ENCODE results near the gene ABCC3. TPM values are rescaled to one million over a fixed set of nuclear protein-coding genes. Genes with fewer than 3 reads are reported as not detected.

Gene ABCC3
- total RNA-seq, 1 experiment from 2014 or later: 66.2 TPM

DNA sequence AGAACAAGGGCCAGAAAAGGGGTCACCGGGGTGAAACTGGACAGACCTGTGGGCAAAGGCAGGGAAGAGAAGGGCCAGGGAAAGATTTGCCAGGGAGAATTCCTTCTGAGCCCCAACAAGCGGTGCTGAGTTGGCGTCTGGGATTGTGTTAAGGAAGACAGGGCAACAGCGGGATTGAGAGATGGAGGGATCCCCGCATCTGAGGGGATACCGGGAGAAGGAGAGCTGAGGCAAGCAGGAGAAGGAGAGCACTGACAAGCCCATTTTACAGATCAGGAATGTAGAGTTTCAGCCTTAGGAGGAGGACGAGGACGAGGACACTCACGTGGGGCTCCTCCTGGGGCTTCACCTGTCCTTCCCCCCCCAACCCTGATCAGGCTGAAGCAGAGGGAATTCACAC lies 998 bp upstream of the ABCC3 start:
- ChIA-PET RAD21 (ENCODE audit: low non-redundant PET in 1 of 2, low total read pairs in 2 of 2, uncharacterized antibody in 2 of 2, unreplicated experiment in 2 of 2) (no interaction called here), POLR2A (no interaction called here), CTCF (interaction anchor here (1.5 kb wide), 1 partner anchor 61 kb away, joined by 8 read pairs; no protein-coding TSS in a partner anchor)
- intact Hi-C loops (cut with micrococcal nuclease): loop anchor here (10.0 kb wide), 1 partner anchor 231 kb away; the partner anchor contains the start of gene TOB1
- TF ChIP-seq, protein P1, sequence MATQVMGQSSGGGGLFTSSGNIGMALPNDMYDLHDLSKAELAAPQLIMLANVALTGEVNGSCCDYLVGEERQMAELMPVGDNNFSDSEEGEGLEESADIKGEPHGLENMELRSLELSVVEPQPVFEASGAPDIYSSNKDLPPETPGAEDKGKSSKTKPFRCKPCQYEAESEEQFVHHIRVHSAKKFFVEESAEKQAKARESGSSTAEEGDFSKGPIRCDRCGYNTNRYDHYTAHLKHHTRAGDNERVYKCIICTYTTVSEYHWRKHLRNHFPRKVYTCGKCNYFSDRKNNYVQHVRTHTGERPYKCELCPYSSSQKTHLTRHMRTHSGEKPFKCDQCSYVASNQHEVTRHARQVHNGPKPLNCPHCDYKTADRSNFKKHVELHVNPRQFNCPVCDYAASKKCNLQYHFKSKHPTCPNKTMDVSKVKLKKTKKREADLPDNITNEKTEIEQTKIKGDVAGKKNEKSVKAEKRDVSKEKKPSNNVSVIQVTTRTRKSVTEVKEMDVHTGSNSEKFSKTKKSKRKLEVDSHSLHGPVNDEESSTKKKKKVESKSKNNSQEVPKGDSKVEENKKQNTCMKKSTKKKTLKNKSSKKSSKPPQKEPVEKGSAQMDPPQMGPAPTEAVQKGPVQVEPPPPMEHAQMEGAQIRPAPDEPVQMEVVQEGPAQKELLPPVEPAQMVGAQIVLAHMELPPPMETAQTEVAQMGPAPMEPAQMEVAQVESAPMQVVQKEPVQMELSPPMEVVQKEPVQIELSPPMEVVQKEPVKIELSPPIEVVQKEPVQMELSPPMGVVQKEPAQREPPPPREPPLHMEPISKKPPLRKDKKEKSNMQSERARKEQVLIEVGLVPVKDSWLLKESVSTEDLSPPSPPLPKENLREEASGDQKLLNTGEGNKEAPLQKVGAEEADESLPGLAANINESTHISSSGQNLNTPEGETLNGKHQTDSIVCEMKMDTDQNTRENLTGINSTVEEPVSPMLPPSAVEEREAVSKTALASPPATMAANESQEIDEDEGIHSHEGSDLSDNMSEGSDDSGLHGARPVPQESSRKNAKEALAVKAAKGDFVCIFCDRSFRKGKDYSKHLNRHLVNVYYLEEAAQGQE (IDR thresholded peaks at IDR 0.05; ENCODE audit: low read depth): no peak
- TF ChIP-seq ZNF274 (IDR thresholded peaks at IDR 0.05; ENCODE audit: low read depth, low read length) (no peak), SRF (IDR thresholded peaks at IDR 0.05; ENCODE audit: low read depth) (no peak), SP1 (IDR thresholded peaks at IDR 0.05; ENCODE audit: low read depth) (no peak), TCF7L2 (IDR thresholded peaks at IDR 0.05; ENCODE audit: borderline replicate concordance, extremely low read depth, insufficient read depth, insufficient read length) (no peak), ELF1 (IDR thresholded peaks at IDR 0.05; ENCODE audit: borderline replicate concordance, low read depth) (no peak), CEBPB (IDR thresholded peaks at IDR 0.05; ENCODE audit: low read depth) (no peak), POLR2A (IDR thresholded peaks at IDR 0.05; ENCODE audit: borderline replicate concordance, extremely low read depth, insufficient read depth, insufficient read length) (no peak), EZH2phosphoT487 (IDR thresholded peaks at IDR 0.05; ENCODE audit: borderline replicate concordance) (no peak), CBX3 (IDR thresholded peaks at IDR 0.05; ENCODE audit: low read depth) (no peak), FOSL1 (IDR thresholded peaks at IDR 0.05; ENCODE audit: low read depth) (no peak), EGR1 (IDR thresholded peaks at IDR 0.05; ENCODE audit: low read depth) (no peak), RAD21 (IDR thresholded peaks at IDR 0.05; ENCODE audit: low read depth) (no peak)
- TF ChIP-seq, protein P2, sequence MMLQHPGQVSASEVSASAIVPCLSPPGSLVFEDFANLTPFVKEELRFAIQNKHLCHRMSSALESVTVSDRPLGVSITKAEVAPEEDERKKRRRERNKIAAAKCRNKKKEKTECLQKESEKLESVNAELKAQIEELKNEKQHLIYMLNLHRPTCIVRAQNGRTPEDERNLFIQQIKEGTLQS (IDR thresholded peaks at IDR 0.05): no peak
- TF ChIP-seq, protein P3, sequence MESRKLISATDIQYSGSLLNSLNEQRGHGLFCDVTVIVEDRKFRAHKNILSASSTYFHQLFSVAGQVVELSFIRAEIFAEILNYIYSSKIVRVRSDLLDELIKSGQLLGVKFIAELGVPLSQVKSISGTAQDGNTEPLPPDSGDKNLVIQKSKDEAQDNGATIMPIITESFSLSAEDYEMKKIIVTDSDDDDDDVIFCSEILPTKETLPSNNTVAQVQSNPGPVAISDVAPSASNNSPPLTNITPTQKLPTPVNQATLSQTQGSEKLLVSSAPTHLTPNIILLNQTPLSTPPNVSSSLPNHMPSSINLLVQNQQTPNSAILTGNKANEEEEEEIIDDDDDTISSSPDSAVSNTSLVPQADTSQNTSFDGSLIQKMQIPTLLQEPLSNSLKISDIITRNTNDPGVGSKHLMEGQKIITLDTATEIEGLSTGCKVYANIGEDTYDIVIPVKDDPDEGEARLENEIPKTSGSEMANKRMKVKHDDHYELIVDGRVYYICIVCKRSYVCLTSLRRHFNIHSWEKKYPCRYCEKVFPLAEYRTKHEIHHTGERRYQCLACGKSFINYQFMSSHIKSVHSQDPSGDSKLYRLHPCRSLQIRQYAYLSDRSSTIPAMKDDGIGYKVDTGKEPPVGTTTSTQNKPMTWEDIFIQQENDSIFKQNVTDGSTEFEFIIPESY (IDR thresholded peaks at IDR 0.05; ENCODE audit: extremely low read depth, insufficient replicate concordance, low read length): no peak
- no TSS peak for BruUV-seq (replicated peaks)
- ATAC-seq: no peak
- H3K4me2 ChIP-seq (ENCODE audit: low read length): peak overlapping the region; percentile 87
- H3K4me1 ChIP-seq (ENCODE audit: control insufficient read depth in 1 of 2, insufficient read depth in 2 of 2, low read length in 2 of 2): peaks cover 55 to 84% of the 10 kb centered on the region in 2 experiments
- peak overlapping the region; percentile 81; the same call in 1 of the 2 replicates for H3K9ac ChIP-seq (ENCODE audit: low read length)
- peaks cover 26% of the 10 kb centered on the region for H3K79me2 ChIP-seq (ENCODE audit: insufficient read depth, low read length)
- no peaks in the 10 kb centered on the region for H3K27me3 ChIP-seq (ENCODE audit: insufficient read depth, low read length)
- no peaks in the 10 kb centered on the region for H4K20me1 ChIP-seq (ENCODE audit: insufficient read depth)
- no peak overlapping the region for H2AFZ ChIP-seq (ENCODE audit: low read depth, low read length, poor library complexity, severe bottlenecking)
- H3K36me3 ChIP-seq (ENCODE audit: control insufficient read depth in 1 of 2, insufficient read depth in 2 of 2, low read length in 2 of 2): no peaks in the 10 kb centered on the region
- H3K9me3 ChIP-seq (ENCODE audit: control insufficient read depth in 1 of 2, insufficient read depth in 1 of 2, low read depth in 1 of 2, low read length in 2 of 2): no peaks in the 10 kb centered on the region
- H3K27ac ChIP-seq (ENCODE audit: low read depth, low read length): no peak overlapping the region; the same call in 1 of the 2 replicates
- DNase-seq (ENCODE audit: low read depth, low spot score): no peak
- H3K4me3 ChIP-seq (replicated peaks in 1 of 2; ENCODE audit: low read depth in 1 of 2, low read length in 2 of 2): no peak overlapping the region; a peak in 1 of 4 replicates
- no peaks in the 10 kb centered on the region for H3K9me2 ChIP-seq (ENCODE audit: insufficient read depth)
